ENCODE data around the gene N4BP2L2.

DNA sequence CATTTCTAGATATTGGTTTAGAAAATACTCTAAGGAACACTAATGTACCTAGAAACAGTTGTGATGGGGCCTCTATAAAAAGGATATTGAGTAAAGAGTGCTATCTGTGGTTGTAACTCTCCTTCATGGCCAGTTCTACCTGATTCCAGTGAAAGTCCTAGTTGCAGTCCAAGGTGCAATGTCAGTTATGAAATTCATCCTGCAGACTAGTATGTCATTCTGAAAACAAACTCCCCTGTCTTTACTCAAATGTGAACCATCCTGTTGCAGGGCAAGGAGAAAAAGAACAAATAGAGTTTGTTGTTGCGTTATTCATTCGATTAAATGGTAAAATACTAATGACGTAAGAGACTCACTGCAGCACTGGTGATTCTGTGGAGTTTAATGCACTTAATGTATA lies 92.4 kb downstream of the N4BP2L2 start:
- TF ChIP-seq CTCF (IDR thresholded peaks at IDR 0.05; ENCODE audit: insufficient read depth, low read length, poor library complexity, severe bottlenecking) = no peak
- no peak for TF ChIP-seq EZH2phosphoT487 (conservative IDR thresholded peaks at IDR 0.05; ENCODE audit: low read length)

Data from SU-DHL-6 (cell line).